8988T (cell line): ENCODE results near the gene HOMER3.
"Not testable (repeated sequence)": the region's sequence is repeated elsewhere in the genome, so short reads cannot be mapped to it uniquely, and the experiment has no call there.

Experiments used
- DNase-seq: peaks from one replicate; pipeline ENCODE4 v3.0.0; 2011

HOMER3 gene

DNA sequence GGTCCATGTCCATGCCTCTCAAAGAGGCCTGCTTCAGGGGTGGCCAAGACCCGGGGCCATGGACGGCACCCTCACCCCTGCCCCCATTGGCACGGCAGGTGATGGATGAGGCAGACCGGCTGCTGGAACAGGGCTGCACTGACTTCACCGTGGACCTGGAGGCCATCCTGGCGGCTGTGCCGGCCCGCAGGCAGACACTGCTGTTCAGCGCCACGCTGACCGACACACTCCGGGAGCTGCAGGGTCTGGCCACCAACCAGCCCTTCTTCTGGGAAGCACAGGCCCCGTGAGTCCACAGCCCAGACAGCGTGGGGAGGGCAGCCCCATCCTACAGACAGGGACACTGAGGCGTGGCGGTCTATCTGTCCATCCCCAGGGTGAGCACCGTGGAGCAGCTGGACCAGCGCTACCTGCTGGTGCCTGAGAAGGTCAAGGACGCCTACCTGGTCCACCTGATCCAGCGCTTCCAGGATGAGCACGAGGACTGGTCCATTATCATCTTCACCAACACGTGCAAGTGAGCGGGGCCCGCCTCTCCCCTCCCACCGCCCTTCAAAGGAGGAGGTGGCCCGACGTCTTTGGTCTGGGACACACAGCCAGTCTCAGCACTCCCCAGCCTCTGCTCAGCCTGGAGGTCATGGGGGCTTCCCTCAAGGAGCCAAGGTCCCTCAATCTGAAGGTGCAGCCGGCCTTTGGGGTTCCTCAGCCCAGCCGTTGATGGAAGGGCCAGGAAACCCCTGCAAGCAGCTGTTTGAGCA lies 18.6 kb downstream of the HOMER3 start:
- DNase-seq = no peak

DNA sequence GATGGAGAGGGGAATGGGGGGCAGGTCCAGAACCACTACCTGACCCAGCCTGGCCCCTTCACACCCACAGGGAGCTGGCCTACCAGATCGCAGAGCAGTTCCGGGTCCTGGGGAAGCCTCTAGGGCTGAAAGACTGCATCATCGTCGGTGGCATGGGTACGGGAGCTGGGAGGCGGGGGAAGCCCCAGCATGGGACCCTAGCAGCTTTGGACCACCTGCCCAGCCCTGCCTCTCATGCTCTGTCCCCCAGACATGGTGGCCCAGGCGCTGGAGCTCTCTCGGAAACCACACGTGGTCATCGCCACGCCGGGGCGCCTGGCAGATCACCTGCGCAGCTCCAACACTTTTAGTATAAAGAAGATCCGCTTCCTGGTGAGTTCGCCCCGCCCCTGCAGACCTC lies 19.4 kb downstream of the HOMER3 start:
- DNase-seq = no peak

- no peak for DNase-seq
Measured at GRCh38 chr19:18920400-18920799, 20.6 kb downstream of the HOMER3 start.

- DNase-seq = no peak
Measured at GRCh38 chr19:18919900-18920214, 21.2 kb downstream of the HOMER3 start.

- DNase-seq = peak; percentile 93
Measured at GRCh38 chr19:18919086-18919899, 21.7 kb downstream of the HOMER3 start, which contains the start of the genes COPE and DDX49. Gene COPE (minus strand): TSS chr19:18919387. CDS start chr19:18919348, 39 bp downstream. Gene DDX49 (plus strand): TSS chr19:18919715. CDS start chr19:18919742, 27 bp downstream.

DNA sequence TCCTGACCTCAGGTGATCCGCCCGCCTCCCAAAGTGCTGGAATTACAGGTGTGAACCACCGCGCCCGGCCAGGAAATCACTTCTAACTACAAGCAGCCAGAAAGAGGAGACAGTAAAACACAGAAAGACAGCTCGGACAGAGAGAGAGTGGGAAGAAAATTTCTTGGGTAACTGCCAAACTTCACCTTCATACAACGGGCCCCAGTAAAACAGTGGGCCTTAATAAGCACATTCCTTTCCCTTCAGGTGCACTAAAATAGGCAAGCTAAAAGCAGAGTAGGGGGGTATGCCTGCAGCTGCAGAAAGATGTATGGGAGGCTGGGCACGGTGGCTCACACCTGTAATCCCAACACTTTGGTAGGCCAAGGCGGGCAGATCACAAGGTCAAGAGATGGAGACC lies 23.4 kb downstream of the HOMER3 start:
- DNase-seq = not testable (repeated sequence)

- DNase-seq = peak; percentile 85
Measured at GRCh38 chr19:18915639-18916038, 25.4 kb downstream of the HOMER3 start.

DNA sequence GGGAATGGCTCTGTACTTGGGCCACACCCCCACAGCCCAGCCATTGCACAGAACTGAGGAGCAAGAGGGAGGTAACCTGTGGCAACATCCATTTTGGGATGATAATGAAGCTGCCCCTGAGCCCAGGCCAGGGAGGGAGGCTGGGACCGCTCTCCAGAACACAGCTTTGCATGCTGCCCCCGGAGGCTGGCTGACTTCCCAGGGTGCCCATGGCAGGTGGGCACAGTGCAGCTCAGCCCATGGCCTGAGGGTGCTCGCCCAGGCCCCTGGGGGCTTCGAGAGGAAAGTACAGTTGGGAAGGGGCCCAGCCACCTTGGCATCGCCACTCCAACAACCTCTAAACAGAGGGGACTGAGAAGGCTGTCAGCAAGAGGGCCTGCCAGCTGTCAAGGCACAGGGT lies 27.6 kb downstream of the HOMER3 start:
- no peak for DNase-seq

DNA sequence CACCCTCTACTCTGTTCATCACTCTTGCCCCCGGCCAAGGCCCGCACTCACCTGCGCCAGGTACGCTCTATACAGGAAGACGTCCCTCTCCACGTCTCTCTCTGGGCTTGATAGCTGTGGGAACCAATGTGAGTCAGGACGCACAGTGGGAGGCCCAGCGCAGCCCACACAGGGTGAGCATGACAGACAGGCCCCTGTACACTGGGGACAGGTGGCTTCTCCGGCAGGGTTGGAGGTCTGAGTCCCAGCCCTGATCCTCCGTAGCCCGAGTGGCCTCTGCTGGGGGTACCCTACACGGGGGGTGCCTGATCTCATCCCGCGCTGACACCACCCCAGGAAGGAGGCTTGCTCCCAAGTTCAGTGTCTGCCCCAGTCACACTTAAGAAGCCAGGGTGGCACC lies 28.1 kb downstream of the HOMER3 start:
- no peak for DNase-seq

GRCh38 chr19:18910801-18911436 lies 30.1 kb downstream of the HOMER3 start:
- no peak for DNase-seq

- DNase-seq = no peak
Measured at GRCh38 chr19:18910010-18910409, 31.0 kb downstream of the HOMER3 start.

DNA sequence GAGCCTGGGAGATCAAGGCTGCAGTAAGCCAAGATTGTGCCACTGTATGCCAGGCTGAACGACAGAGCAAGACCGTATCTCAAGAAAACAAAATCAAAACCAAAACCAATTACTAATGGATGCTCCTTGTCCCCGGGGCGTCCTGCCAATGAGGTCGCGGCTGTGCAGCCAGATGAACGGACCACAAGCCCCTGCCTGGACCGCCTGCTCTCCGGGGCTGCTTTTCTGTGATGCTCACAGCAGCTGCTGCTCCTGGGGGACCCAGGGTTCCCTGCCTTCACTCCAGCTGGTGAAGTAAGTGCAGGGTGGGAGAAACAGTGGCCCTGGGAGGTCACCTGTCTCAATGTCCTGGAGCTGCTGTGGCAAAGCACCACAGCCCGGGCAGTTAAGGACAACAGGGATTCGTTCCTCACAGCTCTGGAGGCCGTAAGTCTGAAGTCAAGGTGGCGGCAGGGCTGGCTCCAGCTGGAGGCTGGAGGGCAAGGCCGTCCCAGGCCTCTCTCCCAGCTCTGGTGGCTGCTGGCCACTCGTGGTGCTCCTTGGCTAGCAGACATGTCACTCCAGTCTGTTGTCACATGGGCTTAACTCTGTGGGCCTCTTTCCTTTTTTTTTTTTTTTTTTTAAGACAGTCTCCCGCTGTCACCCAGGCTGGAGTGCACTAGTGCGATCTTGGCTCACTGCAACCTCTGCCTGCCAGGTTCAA lies 31.9 kb downstream of the HOMER3 start:
- DNase-seq = no peak

DNA sequence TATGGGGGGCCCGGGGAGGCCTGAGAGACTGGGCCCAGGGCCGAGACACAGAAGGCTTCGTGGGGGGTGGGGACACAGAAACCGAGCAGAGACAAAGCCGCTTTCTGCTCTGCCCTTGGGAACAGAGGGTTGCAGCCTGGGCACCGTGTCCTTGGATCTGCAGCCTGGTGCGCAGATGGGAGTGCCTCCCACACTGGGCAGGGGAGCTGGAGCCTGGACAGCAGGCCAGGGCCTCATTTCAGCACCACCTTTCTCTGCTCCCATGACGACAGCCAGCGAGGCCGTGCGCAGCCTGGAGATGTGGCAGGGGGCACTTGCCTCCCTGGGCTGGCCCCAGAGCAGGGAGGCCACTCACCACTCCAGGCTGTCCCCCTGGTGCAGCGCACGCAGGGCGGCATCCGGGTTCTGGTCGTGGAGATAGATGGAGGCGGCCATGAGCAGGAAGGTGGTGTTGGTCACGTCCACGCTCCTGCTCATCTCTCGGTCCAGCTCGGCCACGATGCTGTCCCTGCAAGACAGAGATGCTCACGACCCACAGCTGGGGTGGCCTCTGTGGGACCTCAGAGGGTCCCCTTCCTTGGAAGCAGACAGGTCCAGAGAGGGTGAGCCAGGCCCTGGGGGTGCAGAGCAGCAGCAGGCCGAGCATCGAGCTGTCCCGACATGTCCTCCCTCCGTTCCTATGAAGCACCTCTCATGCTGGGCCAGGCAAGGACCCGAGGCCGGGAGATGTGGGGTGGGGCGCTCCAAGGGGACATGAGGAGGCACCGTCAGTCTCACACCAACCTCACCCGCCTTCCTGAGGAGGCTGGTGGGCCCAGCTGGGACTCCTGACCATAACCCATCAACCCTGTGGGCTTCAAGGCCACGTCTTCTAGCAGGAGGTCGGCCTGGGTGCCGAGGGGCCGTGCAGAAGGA lies 34.2 kb downstream of the HOMER3 start:
- DNase-seq = no peak

GRCh38 chr19:18905513-18906236 lies 35.3 kb downstream of the HOMER3 start:
- no peak for DNase-seq

- no peak for DNase-seq
Measured at GRCh38 chr19:18905058-18905456, 36.0 kb downstream of the HOMER3 start.

GRCh38 chr19:18904334-18905057 lies 36.5 kb downstream of the HOMER3 start:
- DNase-seq = no peak

- no peak for DNase-seq
Measured at GRCh38 chr19:18903156-18904037, 37.6 kb downstream of the HOMER3 start.

DNA sequence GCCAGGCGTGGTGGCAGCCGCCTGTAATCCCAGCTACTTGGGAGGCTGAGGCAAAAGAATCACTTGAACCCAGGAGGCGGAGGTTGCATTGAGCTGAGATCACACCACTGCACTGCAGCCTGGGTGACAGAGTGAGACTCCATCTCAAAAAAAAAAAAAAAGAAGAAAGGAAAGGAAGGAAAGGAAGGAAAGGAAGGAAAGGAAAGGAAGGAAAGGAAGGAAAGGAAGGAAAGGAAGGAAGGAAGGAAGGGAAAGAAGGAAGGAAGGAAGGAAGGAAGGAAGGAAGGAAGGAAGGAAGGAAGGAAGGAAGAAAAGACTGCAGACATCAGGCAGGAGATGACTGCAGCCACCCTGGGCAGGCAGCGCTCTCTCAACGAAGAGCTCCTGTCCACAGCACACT lies 38.5 kb downstream of the HOMER3 start:
- DNase-seq = not testable (repeated sequence)

GRCh38 chr19:18901491-18901890 lies 39.5 kb downstream of the HOMER3 start:
- DNase-seq = no peak
